PFSK-1 (cell line): Measurements from ENCODE around the gene KLHL22.

ENCODE experiments used
- FOXP2 ChIP-seq: optimal IDR thresholded peaks from 2 replicates; pipeline ENCODE3; 2011; ENCODE audit warnings: borderline replicate concordance, control low read depth, inconsistent platforms; ENCODE audit not compliant: insufficient read depth; ENCODE audit errors: extremely low read length, extremely low read depth
- POLR2AphosphoS5 ChIP-seq: IDR thresholded peaks from 2 replicates; pipeline ENCODE4 v1.6.1; 2012; ENCODE audit warnings: low read depth, mild to moderate bottlenecking, control low read depth, low read length, moderate library complexity
- REST ChIP-seq, 2 experiments: IDR thresholded peaks; 2 replicates each; pipeline versions ENCODE4 v1.6.1 to v1.8.0; 2011 to 2012; ENCODE audit warnings: low read depth in 2 of 2, low read length in 2 of 2, control low read depth in 1 of 2, inconsistent platforms in 1 of 2, mild to moderate bottlenecking in 1 of 2, moderate library complexity in 1 of 2; ENCODE audit not compliant: insufficient read depth in 1 of 2
- SIN3A ChIP-seq: IDR thresholded peaks from 2 replicates; pipeline ENCODE4 v1.6.1; 2012; ENCODE audit warnings: mild to moderate bottlenecking, low read length, moderate library complexity, borderline replicate concordance; ENCODE audit not compliant: insufficient read depth
- TAF1 ChIP-seq: IDR thresholded peaks from 2 replicates; pipeline ENCODE4 v1.6.1; 2012; ENCODE audit warnings: low read length, control low read depth, borderline replicate concordance; ENCODE audit not compliant: insufficient read depth

The KLHL22 gene

GRCh38 chr22:20488946-20489345 is 6.6 kb downstream of the KLHL22 start:
- TF ChIP-seq TAF1 (no peak), FOXP2 (no peak), POLR2AphosphoS5 (no peak)

DNA sequence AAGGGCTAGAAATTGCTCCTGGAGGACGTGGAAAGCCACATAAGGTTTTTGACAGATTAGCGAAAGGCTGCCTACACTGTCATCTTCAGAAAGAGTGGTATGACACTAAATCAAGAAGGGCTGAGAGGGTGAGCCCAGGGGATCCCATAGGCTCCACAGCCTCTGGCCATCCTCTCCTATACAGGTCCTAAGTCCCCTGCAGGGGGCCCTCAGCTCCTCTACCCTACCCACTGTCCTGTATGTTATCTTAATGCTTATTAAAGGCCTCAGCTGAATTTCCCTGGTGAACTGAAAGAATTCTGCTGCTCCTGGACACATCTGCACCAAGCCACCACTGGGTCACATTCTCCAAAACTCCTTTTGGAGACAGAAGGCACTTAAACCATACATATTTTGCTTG is 7.9 kb downstream of the KLHL22 start:
- no peak for TF ChIP-seq POLR2AphosphoS5
- no peak for TF ChIP-seq REST (IDR thresholded peaks at IDR 0.05; ENCODE audit: insufficient read depth in 1 of 2, low read depth in 2 of 2, low read length in 2 of 2)
- TF ChIP-seq TAF1 = no peak
- TF ChIP-seq SIN3A = no peak
- TF ChIP-seq FOXP2 = no peak

GRCh38 chr22:20486229-20486628 is 9.4 kb downstream of the KLHL22 start:
- no peak for TF ChIP-seq TAF1
- no peak for TF ChIP-seq REST (IDR thresholded peaks at IDR 0.05; ENCODE audit: insufficient read depth in 1 of 2, low read depth in 2 of 2, low read length in 2 of 2)

- TF ChIP-seq SIN3A (no peak), FOXP2 (no peak)
Measured at GRCh38 chr22:20484948-20485683, 10.5 kb downstream of the KLHL22 start.

GRCh38 chr22:20483771-20484170 is 11.8 kb downstream of the KLHL22 start:
- TF ChIP-seq SIN3A = no peak

DNA sequence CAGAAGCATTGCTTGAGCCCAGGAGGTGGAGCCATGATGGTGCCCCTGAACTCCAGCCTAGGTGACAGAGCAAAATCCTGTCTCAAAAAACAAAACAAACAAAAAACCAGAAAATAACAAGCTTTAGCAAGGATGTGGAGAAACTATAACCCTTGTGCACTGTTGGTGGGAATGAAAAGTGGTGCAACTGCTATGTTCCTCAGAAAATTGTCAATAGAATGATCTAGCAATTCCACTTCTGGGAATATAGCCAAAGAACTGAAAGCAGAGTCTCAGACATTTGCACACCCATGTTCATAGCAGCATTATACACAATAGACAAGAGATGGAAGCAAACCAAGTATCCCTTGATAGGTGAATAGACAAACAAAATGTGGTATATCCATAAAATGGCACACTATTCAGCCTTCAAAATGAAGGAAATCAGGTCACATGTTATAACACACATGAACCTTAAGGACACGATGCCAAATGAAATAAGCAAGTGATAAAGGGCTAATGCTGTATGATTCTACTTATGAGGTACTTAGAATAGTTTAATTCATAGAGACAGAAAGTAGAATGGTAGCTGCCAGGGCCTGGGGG is 15.9 kb downstream of the KLHL22 start:
- TF ChIP-seq REST (IDR thresholded peaks at IDR 0.05; ENCODE audit: insufficient read depth in 1 of 2, low read depth in 2 of 2, low read length in 2 of 2) = no peak

- TF ChIP-seq POLR2AphosphoS5 (no peak), TAF1 (no peak), SIN3A (no peak), REST (IDR thresholded peaks at IDR 0.05; ENCODE audit: insufficient read depth in 1 of 2, low read depth in 2 of 2, low read length in 2 of 2) (no peak), FOXP2 (no peak)
Measured at GRCh38 chr22:20475115-20475436, 20.5 kb downstream of the KLHL22 start.
